ENCODE data around the gene CCM2.
A peak's percentile ranks its signal among the peaks of the same experiment; 100 is the strongest.

CCM2 gene

DNA sequence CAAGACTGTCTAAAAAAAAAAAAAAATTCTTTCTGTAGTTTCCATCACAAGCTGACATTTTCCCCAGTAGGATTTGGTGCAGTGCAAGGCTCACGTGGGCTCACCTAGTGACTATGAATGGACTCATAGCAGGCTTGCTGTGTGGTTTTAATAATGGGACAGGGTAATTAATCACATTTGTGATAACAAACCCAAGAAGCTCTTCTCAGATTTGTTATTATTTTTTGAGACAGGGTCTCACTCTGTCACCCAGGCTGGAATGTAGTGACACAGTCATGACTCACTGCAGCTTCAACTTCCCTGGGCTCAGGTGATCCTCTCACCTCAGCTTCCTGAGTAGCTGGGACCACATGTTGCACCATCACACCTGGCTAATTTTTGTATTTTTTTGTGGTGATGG is 48.7 kb downstream of the CCM2 start:
- H2AK5ac ChIP-seq (ENCODE audit: low read length), result no peak overlapping the region
- H3K27me3 ChIP-seq (ENCODE audit: insufficient read depth, low read length), result no peaks in the 10 kb centered on the region
- H3K4ac ChIP-seq (ENCODE audit: low read depth, low read length), result no peak overlapping the region
- H4K12ac ChIP-seq (ENCODE audit: low read depth, low read length), result no peak overlapping the region
- H3K36me3 ChIP-seq (ENCODE audit: control insufficient read depth in 1 of 2, insufficient read depth in 2 of 2, low read length in 2 of 2), result peaks cover 9 to 20% of the 10 kb centered on the region in 2 experiments
- no peak overlapping the region for H4K91ac ChIP-seq (ENCODE audit: low read depth, low read length)
- H3K4me2 ChIP-seq (ENCODE audit: low read length), result no peak overlapping the region
- no peak overlapping the region for H3K18ac ChIP-seq (ENCODE audit: low read length)
- no peak overlapping the region for H2AFZ ChIP-seq (ENCODE audit: insufficient read depth, low read length, poor library complexity)
- no peak overlapping the region for H3K14ac ChIP-seq (ENCODE audit: low read length)
- H2BK12ac ChIP-seq (ENCODE audit: low read length), result no peak overlapping the region
- H2BK120ac ChIP-seq (ENCODE audit: insufficient read depth, low read length, poor library complexity), result no peak overlapping the region
- H2BK5ac ChIP-seq (ENCODE audit: low read depth, low read length, poor library complexity), result no peak overlapping the region
- no CpG with 5 or more reads among the region's 1 CpG for WGBS (ENCODE audit: extremely low coverage, insufficient coverage, insufficient read length)
- no peaks in the 10 kb centered on the region for H3K9me3 ChIP-seq (ENCODE audit: insufficient read depth, low read depth, low read length)
- no peak overlapping the region for H3K27ac ChIP-seq (ENCODE audit: low read depth, low read length)
- H3K9ac ChIP-seq (ENCODE audit: low read length), result no peak overlapping the region
- H3K4me3 ChIP-seq (ENCODE audit: low read depth, low read length), result no peak overlapping the region
- no peaks in the 10 kb centered on the region for H3K79me1 ChIP-seq (ENCODE audit: low read length)
- H3K23ac ChIP-seq (ENCODE audit: low read length), result no peak overlapping the region
- no peaks in the 10 kb centered on the region for H3K4me1 ChIP-seq (ENCODE audit: control insufficient read depth in 1 of 2, insufficient read depth in 2 of 2, low read length in 2 of 2)
- DNase-seq, result no peak
- H3K79me2 ChIP-seq (ENCODE audit: control insufficient read depth, insufficient read depth, low read length, poor library complexity), result no peaks in the 10 kb centered on the region
- H4K8ac ChIP-seq (ENCODE audit: low read depth, low read length), result no peak overlapping the region

DNA sequence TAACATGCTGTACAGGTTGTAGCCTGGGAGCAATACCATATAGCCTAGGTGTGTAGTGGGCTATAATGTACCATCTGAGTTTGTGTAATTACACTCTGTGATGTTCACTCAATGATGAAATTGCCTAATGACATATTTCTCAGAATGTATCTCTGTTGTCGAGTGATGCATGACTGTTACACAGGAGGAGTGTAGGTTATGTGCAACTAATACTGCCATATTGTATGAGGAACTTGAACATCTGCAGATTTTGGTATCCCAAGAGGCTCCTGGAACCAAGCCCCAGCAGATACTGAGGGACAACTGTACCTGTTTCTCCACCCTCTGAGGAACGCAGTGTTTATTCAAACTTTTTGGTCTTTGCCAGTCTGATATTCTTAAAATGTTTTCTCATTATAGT is 50.2 kb downstream of the CCM2 start:
- H3K36me3 ChIP-seq (ENCODE audit: control insufficient read depth in 1 of 2, insufficient read depth in 2 of 2, low read length in 2 of 2), result peaks cover 6 to 21% of the 10 kb centered on the region in 2 experiments
- no peak overlapping the region for H4K12ac ChIP-seq (ENCODE audit: low read depth, low read length)
- peaks cover 2% of the 10 kb centered on the region for H3K9me3 ChIP-seq (ENCODE audit: insufficient read depth, low read depth, low read length)
- no peak overlapping the region for H2AK5ac ChIP-seq (ENCODE audit: low read length)
- H4K8ac ChIP-seq (ENCODE audit: low read depth, low read length), result no peak overlapping the region
- H2BK120ac ChIP-seq (ENCODE audit: insufficient read depth, low read length, poor library complexity), result no peak overlapping the region
- no peak overlapping the region for H2BK5ac ChIP-seq (ENCODE audit: low read depth, low read length, poor library complexity)
- H3K4me1 ChIP-seq (ENCODE audit: control insufficient read depth in 1 of 2, insufficient read depth in 2 of 2, low read length in 2 of 2), result no peaks in the 10 kb centered on the region
- H3K18ac ChIP-seq (ENCODE audit: low read length), result no peak overlapping the region
- H3K27me3 ChIP-seq (ENCODE audit: insufficient read depth, low read length), result no peaks in the 10 kb centered on the region
- no peak overlapping the region for H3K4me2 ChIP-seq (ENCODE audit: low read length)
- no peak overlapping the region for H2BK12ac ChIP-seq (ENCODE audit: low read length)
- no peak overlapping the region for H3K27ac ChIP-seq (ENCODE audit: low read depth, low read length)
- H3K23ac ChIP-seq (ENCODE audit: low read length), result no peak overlapping the region
- no peaks in the 10 kb centered on the region for H3K79me2 ChIP-seq (ENCODE audit: control insufficient read depth, insufficient read depth, low read length, poor library complexity)
- H4K91ac ChIP-seq (ENCODE audit: low read depth, low read length), result no peak overlapping the region
- no peak overlapping the region for H3K9ac ChIP-seq (ENCODE audit: low read length)
- H3K4ac ChIP-seq (ENCODE audit: low read depth, low read length), result no peak overlapping the region
- no CpG with 5 or more reads among the region's 2 CpGs for WGBS (ENCODE audit: extremely low coverage, insufficient coverage, insufficient read length)
- no peaks in the 10 kb centered on the region for H3K79me1 ChIP-seq (ENCODE audit: low read length)
- no peak for DNase-seq
- no peak overlapping the region for H3K4me3 ChIP-seq (ENCODE audit: low read depth, low read length)
- H3K14ac ChIP-seq (ENCODE audit: low read length), result no peak overlapping the region
- no peak overlapping the region for H2AFZ ChIP-seq (ENCODE audit: insufficient read depth, low read length, poor library complexity)

DNA sequence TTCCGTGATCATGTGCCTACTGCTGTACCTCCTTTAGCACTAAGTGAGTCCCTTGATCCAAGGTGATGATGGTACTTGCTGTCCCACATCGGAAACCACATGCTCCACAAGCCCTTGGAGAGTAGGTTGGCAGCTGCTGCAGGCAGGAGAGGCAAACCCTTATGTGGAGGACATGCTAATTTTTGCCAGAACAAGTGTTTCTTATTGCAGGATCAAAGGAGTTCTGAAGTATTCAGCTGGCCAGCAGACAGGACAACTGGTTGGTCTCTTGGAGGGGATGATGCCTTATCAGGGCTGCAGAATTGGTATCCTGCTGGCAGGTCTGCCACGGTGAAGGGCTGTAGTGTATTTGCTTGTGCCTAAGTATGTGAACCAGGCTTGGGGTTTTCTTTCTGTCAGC is 52.0 kb downstream of the CCM2 start:
- Histone ChIP-seq H4K12ac (ENCODE audit: low read depth, low read length) (no peak overlapping the region), H3K9me3 (ENCODE audit: insufficient read depth, low read depth, low read length) (peaks cover 2% of the 10 kb centered on the region), H3K79me2 (ENCODE audit: control insufficient read depth, insufficient read depth, low read length, poor library complexity) (no peaks in the 10 kb centered on the region), H4K8ac (ENCODE audit: low read depth, low read length) (no peak overlapping the region), H3K27ac (ENCODE audit: low read depth, low read length) (no peak overlapping the region), H2AK5ac (ENCODE audit: low read length) (no peak overlapping the region), H3K4ac (ENCODE audit: low read depth, low read length) (no peak overlapping the region), H3K4me3 (ENCODE audit: low read depth, low read length) (no peak overlapping the region), H3K4me2 (ENCODE audit: low read length) (no peak overlapping the region), H2BK12ac (ENCODE audit: low read length) (no peak overlapping the region), H3K36me3 (ENCODE audit: control insufficient read depth in 1 of 2, insufficient read depth in 2 of 2, low read length in 2 of 2) (peaks cover 6 to 19% of the 10 kb centered on the region in 2 experiments), H4K91ac (ENCODE audit: low read depth, low read length) (no peak overlapping the region), H3K27me3 (ENCODE audit: insufficient read depth, low read length) (no peaks in the 10 kb centered on the region), H2BK120ac (ENCODE audit: insufficient read depth, low read length, poor library complexity) (no peak overlapping the region), H3K18ac (ENCODE audit: low read length) (no peak overlapping the region), H3K14ac (ENCODE audit: low read length) (no peak overlapping the region), H3K79me1 (ENCODE audit: low read length) (no peaks in the 10 kb centered on the region), H3K4me1 (ENCODE audit: control insufficient read depth in 1 of 2, insufficient read depth in 2 of 2, low read length in 2 of 2) (no peaks in the 10 kb centered on the region), H3K23ac (ENCODE audit: low read length) (peak overlapping the region; percentile 92), H3K9ac (ENCODE audit: low read length) (no peak overlapping the region), H2BK5ac (ENCODE audit: low read depth, low read length, poor library complexity) (no peak overlapping the region), H2AFZ (ENCODE audit: insufficient read depth, low read length, poor library complexity) (no peak overlapping the region)
- WGBS (ENCODE audit: extremely low coverage, insufficient coverage, insufficient read length), result no CpG with 5 or more reads among the region's 3 CpGs
- DNase-seq, result no peak

DNA sequence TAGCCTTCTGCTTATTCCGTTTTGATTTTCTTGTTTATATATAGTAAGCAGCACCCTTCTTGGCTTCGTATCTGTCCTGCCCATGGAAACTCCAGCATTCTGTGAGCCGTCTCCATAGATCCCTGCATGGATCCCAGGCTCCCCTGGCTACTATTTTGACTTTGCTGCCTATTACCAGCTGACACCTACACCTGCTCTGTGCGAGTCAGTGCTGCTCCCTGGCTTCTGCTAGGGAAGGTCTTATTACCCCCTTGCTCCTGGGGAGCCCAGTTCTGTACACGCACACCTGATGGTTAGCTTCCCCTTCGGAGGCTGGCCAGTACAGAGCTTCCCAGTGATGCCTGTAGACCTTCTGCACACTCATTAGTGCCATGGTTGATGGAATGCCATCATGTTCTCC is 53.4 kb downstream of the CCM2 start:
- H3K79me2 ChIP-seq (ENCODE audit: control insufficient read depth, insufficient read depth, low read length, poor library complexity), result no peaks in the 10 kb centered on the region
- H4K8ac ChIP-seq (ENCODE audit: low read depth, low read length), result no peak overlapping the region
- H3K23ac ChIP-seq (ENCODE audit: low read length), result no peak overlapping the region
- no peak overlapping the region for H2BK120ac ChIP-seq (ENCODE audit: insufficient read depth, low read length, poor library complexity)
- H3K14ac ChIP-seq (ENCODE audit: low read length), result no peak overlapping the region
- H2BK5ac ChIP-seq (ENCODE audit: low read depth, low read length, poor library complexity), result no peak overlapping the region
- no peak overlapping the region for H3K4me3 ChIP-seq (ENCODE audit: low read depth, low read length)
- WGBS (ENCODE audit: extremely low coverage, insufficient coverage, insufficient read length), result no CpG with 5 or more reads among the region's 6 CpGs
- H2BK12ac ChIP-seq (ENCODE audit: low read length), result no peak overlapping the region
- H3K27me3 ChIP-seq (ENCODE audit: insufficient read depth, low read length), result no peaks in the 10 kb centered on the region
- no peak overlapping the region for H3K4ac ChIP-seq (ENCODE audit: low read depth, low read length)
- no peaks in the 10 kb centered on the region for H3K79me1 ChIP-seq (ENCODE audit: low read length)
- H2AK5ac ChIP-seq (ENCODE audit: low read length), result no peak overlapping the region
- no peak overlapping the region for H3K9ac ChIP-seq (ENCODE audit: low read length)
- H3K27ac ChIP-seq (ENCODE audit: low read depth, low read length), result no peak overlapping the region
- no peak overlapping the region for H4K12ac ChIP-seq (ENCODE audit: low read depth, low read length)
- no peak overlapping the region for H3K18ac ChIP-seq (ENCODE audit: low read length)
- no peak for DNase-seq
- no peaks in the 10 kb centered on the region for H3K4me1 ChIP-seq (ENCODE audit: control insufficient read depth in 1 of 2, insufficient read depth in 2 of 2, low read length in 2 of 2)
- H3K36me3 ChIP-seq (ENCODE audit: control insufficient read depth in 1 of 2, insufficient read depth in 2 of 2, low read length in 2 of 2), result peaks cover 4 to 15% of the 10 kb centered on the region in 2 experiments
- H3K9me3 ChIP-seq (ENCODE audit: insufficient read depth, low read depth, low read length), result peaks cover 2% of the 10 kb centered on the region
- no peak overlapping the region for H4K91ac ChIP-seq (ENCODE audit: low read depth, low read length)
- H3K4me2 ChIP-seq (ENCODE audit: low read length), result no peak overlapping the region
- H2AFZ ChIP-seq (ENCODE audit: insufficient read depth, low read length, poor library complexity), result no peak overlapping the region

Data from trophoblast cell (in vitro differentiated cells and primary cell).